ENCODE measurements around the gene BCL7A. TPM values are rescaled to one million over a fixed set of nuclear protein-coding genes. Genes with fewer than 3 reads are reported as not detected.

Gene BCL7A
- polyA plus RNA-seq, 3 donors from 2014 or later = 0.27 to 1.5 (median 0.48) TPM

DNA sequence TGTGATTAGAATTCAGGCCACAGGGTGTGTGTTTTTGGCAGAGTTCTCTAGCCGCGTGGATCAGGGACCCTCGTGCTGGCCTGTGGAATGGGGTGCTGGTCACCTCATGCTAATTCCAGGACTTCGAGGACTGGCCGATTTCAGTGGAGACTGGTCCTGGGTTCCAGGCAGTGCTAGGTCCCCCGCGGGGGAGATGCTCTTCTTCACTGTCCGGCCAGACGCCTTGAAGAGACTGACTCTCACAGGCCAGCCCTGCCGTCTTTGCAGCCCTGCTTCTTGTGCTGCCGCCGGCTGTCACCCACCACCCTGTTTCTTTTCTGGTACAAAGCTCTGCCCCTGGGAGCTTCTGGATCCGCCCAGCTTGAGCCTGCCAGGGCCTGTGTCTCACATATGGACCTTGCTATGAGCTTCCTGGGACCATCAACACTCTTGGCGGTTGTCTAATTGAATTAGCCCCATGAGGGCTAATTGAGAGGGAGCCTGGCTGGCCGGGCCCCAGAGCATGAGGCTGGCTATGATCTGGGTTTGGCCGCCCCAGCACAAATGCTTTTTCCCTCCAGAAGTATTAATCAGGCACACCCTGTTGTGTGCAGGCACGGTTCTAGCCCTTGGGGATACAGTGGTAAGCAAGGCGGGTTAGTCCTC is 65.1 kb downstream of the BCL7A start:
- no peak for DNase-seq
- Mint-ChIP-seq H3K9me3 (no peaks in the 10 kb centered on the region), H3K4me3 (peak overlapping the region; percentile 9 to 77 (median 71)), H3K36me3 (peaks cover 6 to 16% (median 8%) of the 10 kb centered on the region in 3 donors), H3K27me3 (ENCODE audit: low read depth in 3 of 3) (peaks cover 0 to 4% (median 0%) of the 10 kb centered on the region in 3 donors), H3K27ac (peak overlapping the region; percentile 74 to 94 (median 85)), H3K4me1 (peaks cover 72 to 80% of the 10 kb centered on the region in 2 donors)

DNA sequence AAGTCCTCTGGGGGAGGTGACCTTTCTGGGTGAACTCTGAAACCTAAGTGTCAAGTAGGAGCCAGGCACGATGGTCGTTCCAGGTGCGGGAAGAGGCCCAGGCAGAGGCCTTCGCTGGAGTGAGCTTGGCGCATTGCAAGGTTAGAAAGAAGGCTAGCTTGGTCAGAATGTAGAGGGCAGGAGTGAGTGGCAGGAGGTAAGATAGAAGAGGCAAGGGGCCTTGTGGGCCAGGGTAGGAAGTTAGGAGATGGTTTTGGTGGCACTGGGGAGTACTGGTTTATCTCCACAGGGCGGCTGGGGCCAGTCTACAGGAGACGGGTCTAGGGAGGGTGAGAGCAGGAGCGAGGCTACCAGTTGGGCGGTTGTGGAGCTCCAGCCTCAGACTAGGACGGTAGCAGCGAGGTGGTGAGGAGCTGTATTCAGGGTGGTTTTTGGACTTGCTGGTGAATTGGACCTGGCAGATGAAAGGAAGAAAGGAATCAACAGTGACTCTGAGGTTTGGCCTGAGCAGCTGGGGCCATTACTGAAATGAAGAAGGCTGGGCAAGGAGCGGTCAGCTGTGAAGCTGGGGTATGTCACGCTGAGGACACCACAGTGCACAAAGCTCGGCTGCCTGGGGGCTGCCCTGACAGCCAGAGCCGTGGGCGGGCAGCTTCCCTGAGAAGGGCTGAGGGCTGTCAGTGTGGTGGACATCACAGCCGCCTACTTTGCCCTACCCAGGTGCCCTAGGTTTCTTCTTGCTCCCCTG is 65.9 kb downstream of the BCL7A start:
- Mint-ChIP-seq H3K36me3 (peaks cover 6 to 16% (median 8%) of the 10 kb centered on the region in 3 donors), H3K27ac (peak overlapping the region; percentile 44 to 88 (median 72)), H3K4me3 (peak overlapping the region in 2 of 5 donors; percentile 1 to 42), H3K27me3 (ENCODE audit: low read depth in 3 of 3) (peaks cover 0 to 4% (median 0%) of the 10 kb centered on the region in 3 donors), H3K9me3 (no peaks in the 10 kb centered on the region), H3K4me1 (peaks cover 63 to 74% of the 10 kb centered on the region in 2 donors)
- DNase-seq = no peak

GRCh38 chr12:122088179-122088810 is 66.6 kb downstream of the BCL7A start:
- Mint-ChIP-seq H3K27ac (peak overlapping the region in 5 of 6 donors; percentile 26 to 69 (median 64)), H3K36me3 (peaks cover 6 to 16% (median 8%) of the 10 kb centered on the region in 3 donors), H3K4me3 (no peak overlapping the region), H3K4me1 (peaks cover 56 to 68% of the 10 kb centered on the region in 2 donors), H3K27me3 (ENCODE audit: low read depth in 3 of 3) (peaks cover 0 to 2% (median 0%) of the 10 kb centered on the region in 3 donors), H3K9me3 (no peaks in the 10 kb centered on the region)
- DNase-seq = no peak

DNA sequence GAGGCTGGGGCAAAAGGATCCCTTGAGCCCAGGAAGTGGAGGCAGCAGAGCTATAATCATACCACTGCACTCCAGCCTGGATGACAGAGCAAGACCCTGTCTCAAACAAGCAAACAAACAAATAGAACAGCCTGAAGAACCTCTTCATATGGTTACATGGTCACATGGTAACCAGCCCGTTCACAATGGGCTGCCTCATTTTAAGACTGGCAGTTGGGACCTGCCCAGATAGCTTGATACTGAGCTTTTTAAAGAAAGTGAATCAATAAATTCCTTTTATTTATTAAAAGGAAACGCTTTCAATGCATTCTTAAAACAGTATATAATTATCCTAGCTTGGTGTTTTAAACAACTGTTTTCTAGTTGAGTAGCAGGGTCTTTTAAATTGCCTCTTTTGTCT is 67.4 kb downstream of the BCL7A start:
- Mint-ChIP-seq H3K27ac (peak overlapping the region in 1 of 6 donors; percentile 67), H3K4me3 (no peak overlapping the region), H3K27me3 (ENCODE audit: low read depth in 3 of 3) (peaks cover 0 to 2% (median 0%) of the 10 kb centered on the region in 3 donors), H3K9me3 (no peaks in the 10 kb centered on the region), H3K4me1 (peaks cover 49 to 62% of the 10 kb centered on the region in 2 donors), H3K36me3 (peaks cover 2 to 9% (median 4%) of the 10 kb centered on the region in 3 donors)
- DNase-seq = no peak

- Mint-ChIP-seq H3K4me3 (no peak overlapping the region), H3K36me3 (peaks cover 0 to 4% (median 4%) of the 10 kb centered on the region in 3 donors), H3K9me3 (no peaks in the 10 kb centered on the region), H3K27me3 (ENCODE audit: low read depth in 3 of 3) (peaks cover 0 to 2% (median 1%) of the 10 kb centered on the region in 3 donors), H3K27ac (peak overlapping the region in 4 of 6 donors; percentile 7 to 76 (median 22)), H3K4me1 (peaks cover 34 to 50% of the 10 kb centered on the region in 2 donors)
- no peak for DNase-seq
Observed at GRCh38 chr12:122090759-122091515, 69.3 kb downstream of the BCL7A start.

GRCh38 chr12:122093098-122093883 is 71.6 kb downstream of the BCL7A start:
- H3K9me3 Mint-ChIP-seq = no peaks in the 10 kb centered on the region
- no peak overlapping the region for H3K4me3 Mint-ChIP-seq
- peaks cover 0 to 4% (median 1%) of the 10 kb centered on the region in 3 donors for H3K27me3 Mint-ChIP-seq (ENCODE audit: low read depth in 3 of 3)
- H3K27ac Mint-ChIP-seq = no peak overlapping the region
- peaks cover 33 to 46% of the 10 kb centered on the region in 2 donors for H3K4me1 Mint-ChIP-seq
- no peaks in the 10 kb centered on the region for H3K36me3 Mint-ChIP-seq
- no peak for DNase-seq

- Mint-ChIP-seq H3K36me3 (no peaks in the 10 kb centered on the region), H3K4me1 (peaks cover 39 to 53% of the 10 kb centered on the region in 2 donors), H3K27ac (no peak overlapping the region), H3K9me3 (no peaks in the 10 kb centered on the region), H3K4me3 (no peak overlapping the region), H3K27me3 (ENCODE audit: low read depth in 3 of 3) (peaks cover 0 to 4% (median 3%) of the 10 kb centered on the region in 3 donors)
- no peak for DNase-seq
Observed at GRCh38 chr12:122094137-122094734, 72.6 kb downstream of the BCL7A start.

GRCh38 chr12:122094735-122095631 is 73.3 kb downstream of the BCL7A start:
- DNase-seq = no peak
- no peak overlapping the region for H3K27ac Mint-ChIP-seq
- no peaks in the 10 kb centered on the region for H3K36me3 Mint-ChIP-seq
- H3K4me3 Mint-ChIP-seq = no peak overlapping the region
- peaks cover 39 to 54% of the 10 kb centered on the region in 2 donors for H3K4me1 Mint-ChIP-seq
- no peaks in the 10 kb centered on the region for H3K9me3 Mint-ChIP-seq
- peaks cover 0 to 5% (median 3%) of the 10 kb centered on the region in 3 donors for H3K27me3 Mint-ChIP-seq (ENCODE audit: low read depth in 3 of 3)

- Mint-ChIP-seq H3K27ac (peak overlapping the region in 5 of 6 donors; percentile 0 to 71 (median 5)), H3K27me3 (ENCODE audit: low read depth in 3 of 3) (peaks cover 0 to 7% (median 3%) of the 10 kb centered on the region in 3 donors), H3K9me3 (no peaks in the 10 kb centered on the region), H3K36me3 (no peaks in the 10 kb centered on the region), H3K4me3 (no peak overlapping the region), H3K4me1 (peaks cover 49 to 58% of the 10 kb centered on the region in 2 donors)
- DNase-seq = no peak
Observed at GRCh38 chr12:122096014-122096413, 74.3 kb downstream of the BCL7A start.

GRCh38 chr12:122096591-122097149 is 75.0 kb downstream of the BCL7A start:
- H3K36me3 Mint-ChIP-seq = no peaks in the 10 kb centered on the region
- H3K9me3 Mint-ChIP-seq = no peaks in the 10 kb centered on the region
- no peak overlapping the region for H3K4me3 Mint-ChIP-seq
- peaks cover 55 to 56% of the 10 kb centered on the region in 2 donors for H3K4me1 Mint-ChIP-seq
- no peak for DNase-seq
- peaks cover 0 to 7% (median 3%) of the 10 kb centered on the region in 3 donors for H3K27me3 Mint-ChIP-seq (ENCODE audit: low read depth in 3 of 3)
- peak overlapping the region in 3 of 6 donors; percentile 67 to 76 (median 71) for H3K27ac Mint-ChIP-seq

DNA sequence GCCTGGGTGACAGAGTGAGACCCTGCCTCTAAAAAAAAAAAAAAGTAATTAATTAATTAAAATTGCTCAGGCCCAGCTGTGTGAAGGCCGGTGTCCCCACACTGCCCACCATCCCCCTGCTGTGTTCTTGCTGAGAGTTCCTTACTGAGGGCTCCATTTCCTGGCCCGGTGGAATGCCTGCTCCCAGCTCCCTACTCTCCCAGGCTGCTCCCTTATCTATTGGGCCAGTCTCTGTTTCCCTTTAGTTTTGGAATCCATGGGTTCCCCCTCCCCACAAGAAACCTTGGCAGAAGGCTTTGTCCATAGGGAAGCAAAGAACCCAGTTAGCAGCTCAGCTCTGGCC is 75.9 kb downstream of the BCL7A start:
- peak overlapping the region in 3 of 6 donors; percentile 7 to 78 (median 59) for H3K27ac Mint-ChIP-seq
- H3K4me3 Mint-ChIP-seq = no peak overlapping the region
- DNase-seq = no peak
- peaks cover 0 to 7% (median 3%) of the 10 kb centered on the region in 3 donors for H3K27me3 Mint-ChIP-seq (ENCODE audit: low read depth in 3 of 3)
- H3K9me3 Mint-ChIP-seq = no peaks in the 10 kb centered on the region
- H3K4me1 Mint-ChIP-seq = peaks cover 58 to 64% of the 10 kb centered on the region in 2 donors
- H3K36me3 Mint-ChIP-seq = no peaks in the 10 kb centered on the region

Measured in immature natural killer cell (primary cell).